ENCODE measurements around the gene TUBA4B. TPM values are rescaled to one million over a fixed set of nuclear protein-coding genes. Genes with fewer than 3 reads are reported as not detected.
A peak's percentile ranks its signal among the peaks of the same experiment; 100 is the strongest.
"Not testable (repeated sequence)": the region's sequence is repeated elsewhere in the genome, so short reads cannot be mapped to it uniquely, and the experiment has no call there.

TUBA4B gene
- total RNA-seq, 1 donor from 2014 or later = not detected

GRCh38 chr2:219290381-219291171 is 37.5 kb downstream of the TUBA4B start:
- DNase-seq (ENCODE audit: low read depth in 2 of 2) = no peak

- no peak for DNase-seq (ENCODE audit: low read depth in 2 of 2)
Measured at GRCh38 chr2:219291394-219291793, 38.4 kb downstream of the TUBA4B start.

GRCh38 chr2:219291910-219292490 is 39.0 kb downstream of the TUBA4B start:
- no peak for DNase-seq (ENCODE audit: low read depth in 2 of 2)

GRCh38 chr2:219292616-219293015 is 39.6 kb downstream of the TUBA4B start:
- no peak for DNase-seq (ENCODE audit: low read depth in 2 of 2)

GRCh38 chr2:219293736-219294231 is 40.7 kb downstream of the TUBA4B start:
- DNase-seq (ENCODE audit: low read depth in 2 of 2) = no peak

- DNase-seq (ENCODE audit: low read depth in 2 of 2) = peak; percentile 83 to 90
Measured at GRCh38 chr2:219294356-219295351, 41.6 kb downstream of the TUBA4B start.

- no peak for DNase-seq (ENCODE audit: low read depth in 2 of 2)
Measured at GRCh38 chr2:219296142-219296541, 43.1 kb downstream of the TUBA4B start.

GRCh38 chr2:219296631-219297391 is 43.8 kb downstream of the TUBA4B start:
- no peak for DNase-seq (ENCODE audit: low read depth in 2 of 2)

- no peak for DNase-seq (ENCODE audit: low read depth in 2 of 2)
Measured at GRCh38 chr2:219297766-219298456, 44.9 kb downstream of the TUBA4B start.

GRCh38 chr2:219298759-219299371 is 45.8 kb downstream of the TUBA4B start:
- peak; percentile 75 to 80 for DNase-seq (ENCODE audit: low read depth in 2 of 2)

GRCh38 chr2:219299372-219299760 is 46.3 kb downstream of the TUBA4B start:
- no peak for DNase-seq (ENCODE audit: low read depth in 2 of 2)

GRCh38 chr2:219300022-219300421 is 47.0 kb downstream of the TUBA4B start:
- no peak for DNase-seq (ENCODE audit: low read depth in 2 of 2)

- no peak for DNase-seq (ENCODE audit: low read depth in 2 of 2)
Measured at GRCh38 chr2:219302412-219302968, 49.4 kb downstream of the TUBA4B start.

- no peak for DNase-seq (ENCODE audit: low read depth in 2 of 2)
Measured at GRCh38 chr2:219304223-219304622, 51.2 kb downstream of the TUBA4B start.

GRCh38 chr2:219306047-219306446 is 53.0 kb downstream of the TUBA4B start:
- no peak for DNase-seq (ENCODE audit: low read depth in 2 of 2)

- DNase-seq (ENCODE audit: low read depth in 2 of 2) = peak; percentile 55 to 62
Measured at GRCh38 chr2:219308142-219309101, 55.4 kb downstream of the TUBA4B start.

GRCh38 chr2:219309278-219309677 is 56.2 kb downstream of the TUBA4B start, which contains the start of gene PTPRN:
Gene PTPRN (minus strand): TSS chr2:219309401. CDS start chr2:219309332, 69 bp downstream.
- no peak for DNase-seq (ENCODE audit: low read depth in 2 of 2)

- not testable (repeated sequence) for DNase-seq (ENCODE audit: low read depth in 2 of 2)
Measured at GRCh38 chr2:219312683-219313263, 59.7 kb downstream of the TUBA4B start.
